Activated B cell treated with CpG ODN at 0.5 μM for 24 hours (primary cell): Measurements from ENCODE around the gene SERPINB1. TPM values are rescaled to one million over a fixed set of nuclear protein-coding genes. Genes with fewer than 3 reads are reported as not detected.

Experiments
- ATAC-seq: fragments of 200-7000 bp; cut with Tn5 transposase; one replicate; pipeline ENCODE4 v1.10.0; 2021; ENCODE audit warnings: low read depth, mild to moderate bottlenecking, moderate library complexity
- CTCF ChIA-PET: fragments of 350-600 bp; sonication (Branson Sonifier 250); formaldehyde crosslinking; loops from one replicate; lab custom pipeline; 2021; ENCODE audit warnings: antibody characterized with exemption; lab: Charles Lee
- POLR2A ChIA-PET: fragments of 350-600 bp; sonication (Branson Sonifier 250); formaldehyde crosslinking; loops from one replicate; lab custom pipeline; 2021; ENCODE audit warnings: antibody characterized with exemption; lab: Charles Lee
- DNase-seq: peaks from one replicate; pipeline ENCODE4 v3.0.0; 2022
- H3K27ac Mint-ChIP-seq: one replicate; pipeline ENCODE4 v1.8.0; 2020; ENCODE audit warnings: mixed read lengths
- H3K27me3 Mint-ChIP-seq: one replicate; pipeline ENCODE4 v1.8.0; 2021; ENCODE audit warnings: mixed read lengths
- H3K36me3 Mint-ChIP-seq: one replicate; pipeline ENCODE4 v1.8.0; 2021; ENCODE audit warnings: low read depth, mixed read lengths
- H3K4me1 Mint-ChIP-seq: one replicate; pipeline ENCODE4 v1.8.0; 2021; ENCODE audit warnings: mixed read lengths
- H3K4me3 Mint-ChIP-seq: one replicate; pipeline ENCODE4 v1.8.0; 2020; ENCODE audit warnings: mild to moderate bottlenecking, mixed read lengths
- H3K9me3 Mint-ChIP-seq: one replicate; pipeline ENCODE4 v1.8.0; 2020; ENCODE audit warnings: mixed read lengths
- intact Hi-C: fragments of 100-400 bp; cut with micrococcal nuclease; formaldehyde crosslinking; loops from one replicate; pipeline ENCODE4 v1.15.1; 2024
- total RNA-seq: library from RNA; stranded (reverse); gene quantifications from 2 replicates; pipeline ENCODE4 v1.2.3, GENCODE V29; 2022
- TF ChIP-seq, protein P1 (sequence below): fragments of 200-600 bp; IDR thresholded peaks from one replicate; pipeline ENCODE4 v1.8.0; 2022; ENCODE audit warnings: antibody characterized with exemption, mild to moderate bottlenecking

Gene SERPINB1
- total RNA-seq, 1 donor from 2014 or later = 59.9 TPM

DNA sequence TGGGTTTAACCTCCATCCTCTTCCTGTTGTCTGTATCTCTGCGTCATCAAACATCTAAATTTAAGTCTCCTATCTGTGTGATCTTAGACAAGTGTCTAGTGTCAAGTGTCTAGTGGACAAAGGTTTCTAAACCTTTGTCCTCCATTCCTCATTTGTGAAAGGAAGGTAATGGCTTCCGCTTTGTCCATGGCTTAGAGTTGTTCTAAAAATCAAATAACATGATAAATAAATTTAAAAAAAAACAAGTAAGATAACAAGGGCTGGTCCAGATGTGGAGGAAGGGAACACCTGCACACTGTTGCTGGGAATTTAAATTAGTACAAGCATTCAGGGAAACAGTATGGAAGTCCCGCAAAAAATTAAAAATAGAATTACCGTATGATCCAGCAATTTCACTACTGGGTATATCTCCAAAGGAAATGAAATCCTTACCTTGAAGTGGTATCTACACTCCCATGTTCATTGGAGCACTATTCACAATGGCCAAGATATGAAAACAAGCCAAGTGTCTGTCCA lies 17.6 kb upstream of the SERPINB1 start:
- intact Hi-C loops = no loop called here

DNA sequence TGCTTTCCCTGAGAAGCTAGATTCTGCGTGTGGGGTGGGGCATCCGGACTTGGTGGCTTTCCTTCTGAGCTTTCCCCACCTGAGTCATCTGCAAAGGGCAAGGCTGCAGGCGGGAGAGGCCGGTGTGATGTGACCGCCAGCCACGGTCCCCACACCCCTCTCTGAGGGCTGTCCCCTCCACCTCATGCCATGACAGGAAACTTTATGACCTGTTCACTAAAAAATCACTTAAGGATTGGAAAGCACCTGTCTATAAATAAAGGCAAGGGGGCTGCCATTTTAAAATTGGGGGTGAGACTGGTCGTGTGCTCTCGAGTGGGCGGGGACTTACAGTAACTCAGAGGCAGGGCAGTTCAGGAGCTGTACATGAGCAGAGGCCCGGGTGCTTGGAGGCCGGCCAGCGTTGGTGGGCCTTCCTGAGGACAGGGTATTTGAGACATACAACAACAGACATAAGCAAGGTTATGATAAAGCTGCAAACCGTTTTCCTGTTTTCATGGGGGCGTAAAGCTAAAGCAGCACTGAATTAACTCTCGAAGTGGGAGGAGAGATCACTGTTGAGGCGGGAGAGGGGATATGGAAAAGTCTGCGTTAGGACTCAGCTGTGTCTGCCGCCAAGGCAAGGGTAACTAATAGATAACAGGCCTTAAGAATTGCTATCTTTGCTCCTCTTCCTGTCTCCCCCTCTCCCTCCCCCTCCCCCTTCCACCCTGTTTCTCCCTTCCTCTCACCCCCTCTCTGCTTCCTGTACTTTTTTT lies 16.1 kb upstream of the SERPINB1 start:
- intact Hi-C loops = loop anchor here (1.0 to 2.0 kb wide), 3 partner anchors 9 to 53 kb away; no protein-coding TSS in a partner anchor
- DNase-seq (peak; percentile 66), ATAC-seq (peak; percentile 64)
- CTCF ChIA-PET = interaction anchor here (0.9 to 4.2 kb wide), 9 partner anchors 9 to 83 kb away, joined by 3 to 28 read pairs (median 4); no protein-coding TSS in a partner anchor
- POLR2A ChIA-PET = interaction anchor here (0.8 to 7.0 kb wide), 19 partner anchors 9 to 210 kb away, joined by 3 to 139 read pairs (median 12); partner anchors contain the start of genes RIPK1, SERPINB1 and SERPINB9
- TF ChIP-seq, protein P1, sequence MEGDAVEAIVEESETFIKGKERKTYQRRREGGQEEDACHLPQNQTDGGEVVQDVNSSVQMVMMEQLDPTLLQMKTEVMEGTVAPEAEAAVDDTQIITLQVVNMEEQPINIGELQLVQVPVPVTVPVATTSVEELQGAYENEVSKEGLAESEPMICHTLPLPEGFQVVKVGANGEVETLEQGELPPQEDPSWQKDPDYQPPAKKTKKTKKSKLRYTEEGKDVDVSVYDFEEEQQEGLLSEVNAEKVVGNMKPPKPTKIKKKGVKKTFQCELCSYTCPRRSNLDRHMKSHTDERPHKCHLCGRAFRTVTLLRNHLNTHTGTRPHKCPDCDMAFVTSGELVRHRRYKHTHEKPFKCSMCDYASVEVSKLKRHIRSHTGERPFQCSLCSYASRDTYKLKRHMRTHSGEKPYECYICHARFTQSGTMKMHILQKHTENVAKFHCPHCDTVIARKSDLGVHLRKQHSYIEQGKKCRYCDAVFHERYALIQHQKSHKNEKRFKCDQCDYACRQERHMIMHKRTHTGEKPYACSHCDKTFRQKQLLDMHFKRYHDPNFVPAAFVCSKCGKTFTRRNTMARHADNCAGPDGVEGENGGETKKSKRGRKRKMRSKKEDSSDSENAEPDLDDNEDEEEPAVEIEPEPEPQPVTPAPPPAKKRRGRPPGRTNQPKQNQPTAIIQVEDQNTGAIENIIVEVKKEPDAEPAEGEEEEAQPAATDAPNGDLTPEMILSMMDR = no peak
- Mint-ChIP-seq H3K9me3 (no peaks in the 10 kb centered on the region), H3K27ac (peak overlapping the region; percentile 97), H3K4me3 (peak overlapping the region; percentile 86), H3K36me3 (peaks cover 5% of the 10 kb centered on the region), H3K27me3 (no peaks in the 10 kb centered on the region), H3K4me1 (peaks cover 94% of the 10 kb centered on the region)

More for the DNA sequence above, 17.6 kb upstream of the SERPINB1 start:
- TF ChIP-seq, protein P1 = no peak
- ChIA-PET CTCF (interaction anchor here (0.8 to 1.1 kb wide), 3 partner anchors 11 to 130 kb away, joined by 3 to 6 read pairs (median 5); no protein-coding TSS in a partner anchor), POLR2A (interaction anchor here (0.8 to 7.0 kb wide), 13 partner anchors 7 to 130 kb away, joined by 3 to 139 read pairs (median 23); partner anchors contain the start of gene SERPINB9)
- peaks cover 94% of the 10 kb centered on the region for H3K4me1 Mint-ChIP-seq
- H3K36me3 Mint-ChIP-seq = peaks cover 4% of the 10 kb centered on the region
- no peaks in the 10 kb centered on the region for H3K9me3 Mint-ChIP-seq
- H3K27me3 Mint-ChIP-seq = no peaks in the 10 kb centered on the region
- peak overlapping the region; percentile 97 for H3K27ac Mint-ChIP-seq
- ATAC-seq (no peak), DNase-seq (no peak)
- H3K4me3 Mint-ChIP-seq = peak overlapping the region; percentile 86

DNA sequence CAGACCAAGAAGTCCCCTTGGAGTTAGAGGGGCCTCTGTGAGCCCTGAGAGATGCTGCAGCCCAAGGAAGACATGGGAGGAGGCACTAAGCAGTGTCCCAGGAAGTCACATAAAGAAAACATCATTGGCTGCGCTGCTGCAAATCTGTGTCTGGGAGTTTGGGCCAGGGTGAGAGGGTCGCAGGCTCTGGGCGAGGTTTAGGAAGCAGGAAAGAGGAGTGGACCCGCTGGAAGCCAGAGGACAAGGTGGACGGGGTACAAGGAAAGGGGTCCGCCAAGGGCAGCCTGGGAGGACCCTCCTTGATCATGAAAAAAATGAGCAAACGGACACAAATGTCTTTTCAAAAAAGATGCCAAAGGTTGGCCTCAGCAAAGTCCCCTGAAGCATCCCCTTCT lies 15.5 kb upstream of the SERPINB1 start:
- H3K4me1 Mint-ChIP-seq = peaks cover 94% of the 10 kb centered on the region
- H3K27me3 Mint-ChIP-seq = no peaks in the 10 kb centered on the region
- H3K27ac Mint-ChIP-seq = peak overlapping the region; percentile 97
- H3K4me3 Mint-ChIP-seq = peak overlapping the region; percentile 86
- H3K9me3 Mint-ChIP-seq = no peaks in the 10 kb centered on the region
- ChIA-PET CTCF (interaction anchor here (0.9 to 4.2 kb wide), 9 partner anchors 9 to 83 kb away, joined by 3 to 28 read pairs (median 4); no protein-coding TSS in a partner anchor), POLR2A (interaction anchor here (0.8 to 7.0 kb wide), 18 partner anchors 9 to 211 kb away, joined by 3 to 139 read pairs (median 14); partner anchors contain the start of genes RIPK1, SERPINB1 and SERPINB9)
- TF ChIP-seq, protein P1 = no peak
- DNase-seq (no peak), ATAC-seq (no peak)
- H3K36me3 Mint-ChIP-seq = peaks cover 8% of the 10 kb centered on the region
- intact Hi-C loops = loop anchor here (1.0 to 2.0 kb wide), 3 partner anchors 9 to 54 kb away; no protein-coding TSS in a partner anchor

DNA sequence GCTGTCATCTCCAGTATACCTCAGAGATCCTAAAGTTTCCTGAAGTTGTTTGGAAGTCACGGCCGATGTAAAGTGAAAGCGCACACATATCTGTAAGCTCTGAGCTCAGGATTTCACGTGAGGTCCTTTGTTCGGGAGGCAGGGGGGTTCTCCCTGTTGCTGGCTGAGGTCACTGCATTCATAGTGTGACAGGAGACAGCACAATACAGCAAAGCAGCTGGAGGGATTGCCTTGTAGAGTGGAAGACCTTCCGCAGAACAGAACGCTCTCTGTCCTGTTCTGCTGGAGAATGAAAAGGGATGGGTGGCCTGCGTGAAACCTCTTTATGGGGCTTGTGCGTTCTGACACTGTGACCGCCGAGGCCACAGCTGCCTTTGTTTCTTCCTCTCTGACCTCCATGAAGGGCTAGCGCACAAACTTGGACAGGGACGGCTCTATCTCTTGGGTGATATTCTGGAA lies 13.4 kb upstream of the SERPINB1 start:
- no peaks in the 10 kb centered on the region for H3K27me3 Mint-ChIP-seq
- ATAC-seq (no peak), DNase-seq (no peak)
- H3K36me3 Mint-ChIP-seq = peaks cover 4% of the 10 kb centered on the region
- intact Hi-C loops = loop anchor here (2.0 kb wide), 1 partner anchor 134 kb away; no protein-coding TSS in a partner anchor
- TF ChIP-seq, protein P1 = no peak
- H3K4me3 Mint-ChIP-seq = peak overlapping the region; percentile 74
- peak overlapping the region; percentile 97 for H3K27ac Mint-ChIP-seq
- CTCF ChIA-PET = interaction anchor here (0.6 to 4.2 kb wide), 9 partner anchors 9 to 89 kb away, joined by 3 to 28 read pairs (median 6); no protein-coding TSS in a partner anchor
- POLR2A ChIA-PET = interaction anchor here (1.0 to 7.0 kb wide), 8 partner anchors 7 to 135 kb away, joined by 7 to 139 read pairs (median 48); partner anchors contain the start of genes SERPINB1 and SERPINB9
- H3K9me3 Mint-ChIP-seq = no peaks in the 10 kb centered on the region
- H3K4me1 Mint-ChIP-seq = peaks cover 86% of the 10 kb centered on the region
